Mucosa of gallbladder (tissue), 1 donor: ENCODE results near the gene C11orf16. TPM values are rescaled to one million over a fixed set of nuclear protein-coding genes. Genes with fewer than 3 reads are reported as not detected.
"Not testable (repeated sequence)": the region's sequence is repeated elsewhere in the genome, so short reads cannot be mapped to it uniquely, and the experiment has no call there.

Source experiments
- DNase-seq: peaks from one replicate; pipeline ENCODE4 v3.0.0-alpha.2; 2020; ENCODE audit warnings: low spot score
- total RNA-seq: library from RNA; stranded (reverse); gene quantifications from one replicate; pipeline ENCODE4 v1.2.1, GENCODE V29; 2021
- donor health status: DM: no; HTN: no; CAD: no.

The C11orf16 gene
- total RNA-seq, 1 donor from 2014 or later: not detected

DNA sequence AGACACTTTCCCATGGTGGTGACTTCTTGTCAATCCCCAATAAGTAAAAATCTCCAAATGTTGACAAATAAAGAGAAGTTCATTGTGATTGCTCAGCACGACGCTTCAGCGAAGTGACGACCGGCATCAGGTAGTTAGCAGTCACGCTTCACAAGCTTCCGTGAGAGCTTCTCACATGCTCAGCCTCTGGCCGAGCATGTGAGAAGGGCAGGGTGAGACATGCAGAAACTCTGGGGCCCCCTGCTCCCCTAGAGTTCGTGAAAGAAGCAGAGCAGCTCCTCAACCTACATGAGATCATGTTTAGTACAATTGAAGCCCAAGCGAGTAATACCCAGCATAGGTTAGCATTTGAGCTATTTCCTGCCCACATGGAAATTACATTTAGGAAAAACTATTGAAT is 4.4 kb upstream of the C11orf16 start:
- DNase-seq: no peak

DNA sequence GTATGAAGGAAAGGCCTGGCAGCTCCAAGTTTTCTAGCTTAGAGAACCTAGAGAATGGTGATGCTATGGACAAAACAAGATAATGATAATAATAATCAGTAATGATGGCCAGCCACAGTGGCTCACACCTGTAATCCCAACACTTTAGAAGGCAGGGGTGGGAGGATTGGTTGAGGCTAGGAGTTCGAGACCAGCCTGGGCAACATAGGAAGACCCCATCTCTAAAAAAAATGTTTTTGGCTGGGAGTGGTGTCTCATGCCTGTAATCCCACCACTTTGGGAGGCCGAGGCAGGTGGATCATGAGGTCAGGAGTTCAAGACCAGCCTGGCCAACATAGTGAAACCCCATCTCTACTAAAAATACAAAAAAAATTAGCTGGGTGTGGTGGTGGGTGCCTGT is 3.0 kb upstream of the C11orf16 start:
- DNase-seq: not testable (repeated sequence)

DNA sequence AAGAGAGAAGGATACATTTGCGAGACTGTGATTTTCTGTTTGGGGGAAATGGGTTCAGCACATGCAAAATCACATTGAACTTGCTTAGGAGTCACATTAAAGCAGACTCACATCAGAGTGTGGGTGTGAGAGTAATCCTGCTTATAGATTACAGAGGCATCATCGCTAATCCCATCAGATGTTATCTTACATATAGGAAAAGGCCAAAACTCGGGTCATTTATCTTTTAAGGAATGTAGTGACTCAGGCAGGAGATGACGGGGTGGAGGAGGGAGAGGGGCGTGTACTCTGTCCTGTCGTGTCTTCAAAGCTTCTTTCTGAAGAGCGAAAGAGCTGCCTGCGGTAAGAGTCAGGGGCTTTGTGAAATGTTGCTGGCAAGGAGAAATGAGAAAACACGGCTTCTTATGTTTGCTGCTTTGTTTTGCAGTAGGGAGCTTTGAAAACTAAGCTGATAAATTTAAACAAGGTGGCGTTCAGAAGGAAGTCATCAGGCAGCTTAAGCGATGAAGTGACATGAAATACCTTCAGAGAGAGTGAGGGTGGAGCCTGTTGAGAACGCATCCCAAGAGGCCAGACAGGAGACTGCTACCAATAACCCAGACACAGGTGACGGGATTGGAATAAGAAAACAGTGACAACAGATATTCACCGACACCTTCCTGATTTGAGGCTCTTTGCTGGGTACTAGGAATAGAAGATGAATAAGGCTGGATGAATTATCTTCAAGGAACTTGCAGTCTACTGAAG is 2.2 kb upstream of the C11orf16 start:
- no peak for DNase-seq

DNA sequence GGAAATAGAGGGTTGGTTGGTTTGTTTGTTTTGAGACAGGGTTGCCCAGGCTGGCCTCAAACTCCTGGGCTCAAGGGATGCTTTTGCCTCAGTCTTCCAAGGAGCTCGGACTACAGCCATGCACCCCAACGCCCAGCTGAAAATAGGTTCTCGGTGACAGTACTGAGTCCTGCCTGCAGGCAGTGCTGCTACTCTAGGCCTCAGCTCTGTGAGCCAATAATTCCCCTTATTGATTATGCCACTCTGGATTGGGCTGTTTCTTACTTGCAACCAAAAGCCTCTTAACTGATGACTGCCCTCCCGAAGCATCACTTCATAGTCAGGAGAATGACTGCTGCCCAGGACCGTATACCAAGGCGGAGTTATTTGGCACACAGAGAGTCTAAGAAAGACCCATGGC is 1.2 kb upstream of the C11orf16 start:
- no peak for DNase-seq

DNA sequence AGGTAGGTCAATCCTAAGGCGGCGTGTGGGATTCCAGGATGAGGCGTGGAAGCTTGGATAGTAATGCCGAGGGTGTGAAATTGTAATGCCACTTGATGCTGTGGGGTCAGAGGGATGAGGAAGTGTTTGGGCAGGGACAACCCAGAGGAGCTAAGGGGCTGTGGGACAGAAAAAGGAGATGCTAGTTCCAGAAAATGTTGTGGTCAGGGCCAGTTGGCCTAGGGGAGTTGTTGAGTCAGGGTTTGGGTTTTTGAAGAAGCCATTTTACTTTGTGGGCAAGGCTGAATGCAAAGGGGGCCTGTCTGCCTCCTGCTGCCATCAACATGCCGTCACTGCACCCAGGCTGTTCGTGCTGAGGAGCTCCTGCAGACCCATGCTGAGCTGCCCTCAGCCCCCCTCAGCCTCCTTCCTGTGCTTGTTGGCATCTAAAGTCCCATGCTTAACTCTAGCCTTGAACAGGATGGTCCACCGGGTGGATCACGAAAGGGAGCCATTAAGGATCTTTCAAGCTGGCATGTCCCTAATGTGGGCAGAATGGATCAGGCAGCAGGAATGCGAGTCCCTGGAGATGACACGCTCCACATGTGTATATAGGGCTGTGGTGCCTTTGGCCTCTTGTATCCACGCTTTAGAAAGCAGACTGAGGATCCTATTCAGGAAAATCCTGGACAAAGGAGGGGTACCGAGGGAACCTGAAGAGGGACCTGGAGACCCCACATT is 2.1 kb downstream of the C11orf16 start:
- DNase-seq: no peak

DNA sequence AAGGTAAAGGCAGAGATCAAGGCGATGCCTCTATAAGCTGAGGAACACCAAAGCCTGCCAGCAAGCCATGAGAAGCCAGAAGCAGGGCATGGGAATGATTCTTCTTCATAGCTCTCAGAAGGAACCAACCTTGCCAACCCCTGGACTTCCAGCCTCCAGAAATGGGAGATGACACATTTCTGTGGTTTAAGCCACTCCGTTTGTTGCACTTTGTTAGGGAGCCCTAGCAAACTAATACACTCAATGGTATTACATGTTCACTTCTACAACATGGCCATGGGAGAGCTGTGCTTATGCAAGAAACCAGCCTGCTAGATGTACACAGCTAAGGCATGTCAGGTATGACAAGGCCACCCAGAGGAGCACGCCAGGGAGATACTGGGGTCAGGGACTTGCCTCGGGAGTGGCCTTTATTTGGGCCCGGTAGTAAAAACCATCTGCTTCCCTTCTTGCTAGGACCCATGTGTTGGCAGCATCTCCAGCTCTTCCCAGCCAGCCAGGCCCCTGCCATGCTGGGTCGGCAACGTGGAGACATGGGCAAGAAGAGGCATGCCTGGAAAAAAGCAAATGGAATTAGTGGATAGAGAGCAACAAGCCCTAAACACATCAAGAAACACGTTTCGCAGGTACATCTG is 3.6 kb downstream of the C11orf16 start:
- DNase-seq: no peak

DNA sequence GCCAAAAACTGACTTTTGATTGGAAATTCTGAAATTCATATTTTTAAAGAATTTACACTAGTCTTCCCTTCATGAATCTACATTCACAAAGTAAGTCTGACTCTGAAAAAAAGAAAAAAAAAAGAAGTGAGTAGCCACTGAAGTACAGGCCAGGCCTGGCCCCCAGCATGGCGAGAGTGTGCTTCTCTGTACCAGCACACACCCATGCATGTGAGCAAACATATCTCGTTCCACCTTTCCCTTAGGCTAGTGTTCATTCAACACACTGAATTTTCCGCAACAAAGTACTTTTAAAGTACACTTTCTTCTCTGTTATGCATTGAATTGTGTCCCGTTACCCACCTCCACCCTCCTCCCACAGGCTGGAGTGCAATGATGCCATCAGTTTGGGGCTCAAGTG is 4.5 kb downstream of the C11orf16 start:
- DNase-seq: no peak

DNA sequence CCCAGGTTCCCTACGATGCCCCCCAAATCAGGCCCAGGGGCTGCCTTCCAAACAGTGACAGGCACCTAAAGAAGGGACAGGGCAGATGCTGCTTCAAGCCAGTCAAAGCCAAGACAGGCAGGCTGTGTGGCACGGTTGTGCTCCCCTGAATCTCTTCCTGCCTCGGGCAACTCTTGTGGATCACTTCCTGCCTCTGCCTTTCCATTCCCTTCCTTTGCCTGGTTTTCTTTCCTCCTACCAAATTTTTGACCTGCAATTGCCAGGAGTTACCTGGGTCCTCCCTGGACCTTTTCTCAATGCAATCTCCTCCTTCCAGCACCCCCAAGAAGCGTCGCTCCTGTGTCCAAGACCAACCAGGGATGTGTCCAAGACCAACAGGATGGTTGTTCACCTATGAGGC is 5.5 kb downstream of the C11orf16 start:
- no peak for DNase-seq

DNA sequence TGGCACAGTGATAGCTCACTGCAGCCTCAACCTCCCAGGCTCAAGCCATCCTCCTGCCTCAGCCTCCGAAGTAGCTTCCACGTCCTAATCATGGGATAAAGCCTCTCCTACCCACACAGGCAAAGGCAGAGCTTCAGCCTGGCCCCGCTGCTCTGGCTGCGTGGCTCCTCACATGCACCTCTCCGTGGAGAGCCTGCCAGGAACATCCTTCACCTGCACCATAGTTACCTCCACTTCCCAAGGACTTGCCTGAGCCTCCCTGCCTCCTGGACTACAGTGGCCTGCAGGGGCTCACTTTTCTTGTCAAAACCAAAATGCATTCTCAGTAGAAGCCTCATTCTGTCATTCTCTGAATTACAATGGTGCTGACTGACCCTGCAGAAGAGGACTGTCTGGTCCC is 6.5 kb downstream of the C11orf16 start:
- no peak for DNase-seq

DNA sequence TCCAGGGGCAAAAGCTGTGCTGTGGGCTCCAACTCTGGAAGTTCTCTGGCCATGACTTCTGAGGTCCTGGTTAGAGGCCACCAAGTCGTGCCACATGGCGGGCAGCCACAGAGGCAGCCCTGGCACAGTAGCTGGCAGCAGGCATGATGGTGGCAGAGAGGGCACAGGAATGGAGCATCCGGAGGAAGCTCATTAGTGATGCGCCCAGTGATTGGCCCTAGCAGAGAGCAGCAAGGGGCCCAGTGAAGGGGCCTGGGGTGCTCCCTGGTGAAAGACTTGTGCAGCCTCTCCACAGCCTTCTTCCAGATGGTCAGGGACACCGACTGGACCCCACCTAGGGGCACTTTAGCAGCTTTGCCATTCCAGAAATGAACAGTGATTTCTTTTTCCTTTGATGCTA is 7.0 kb downstream of the C11orf16 start:
- DNase-seq: no peak

DNA sequence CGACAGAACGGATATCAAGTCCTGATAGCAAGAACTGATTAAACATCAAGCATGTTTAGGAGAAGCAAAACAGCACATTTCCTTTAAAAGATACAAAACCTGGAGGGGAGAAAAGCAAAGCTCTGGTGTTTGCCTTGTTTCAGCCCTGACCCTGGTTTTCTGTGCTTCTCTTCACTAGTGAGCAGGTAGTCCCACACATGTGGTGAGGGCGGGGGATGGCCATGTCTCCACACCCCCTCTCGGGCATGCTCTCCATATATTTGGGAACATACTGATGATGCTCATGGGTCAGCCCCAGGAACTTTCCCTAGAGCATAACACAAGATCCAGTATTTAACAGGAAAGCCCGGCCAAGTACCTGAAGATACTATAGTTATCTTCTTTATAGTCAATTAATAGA is 10.1 kb downstream of the C11orf16 start:
- DNase-seq: no peak

DNA sequence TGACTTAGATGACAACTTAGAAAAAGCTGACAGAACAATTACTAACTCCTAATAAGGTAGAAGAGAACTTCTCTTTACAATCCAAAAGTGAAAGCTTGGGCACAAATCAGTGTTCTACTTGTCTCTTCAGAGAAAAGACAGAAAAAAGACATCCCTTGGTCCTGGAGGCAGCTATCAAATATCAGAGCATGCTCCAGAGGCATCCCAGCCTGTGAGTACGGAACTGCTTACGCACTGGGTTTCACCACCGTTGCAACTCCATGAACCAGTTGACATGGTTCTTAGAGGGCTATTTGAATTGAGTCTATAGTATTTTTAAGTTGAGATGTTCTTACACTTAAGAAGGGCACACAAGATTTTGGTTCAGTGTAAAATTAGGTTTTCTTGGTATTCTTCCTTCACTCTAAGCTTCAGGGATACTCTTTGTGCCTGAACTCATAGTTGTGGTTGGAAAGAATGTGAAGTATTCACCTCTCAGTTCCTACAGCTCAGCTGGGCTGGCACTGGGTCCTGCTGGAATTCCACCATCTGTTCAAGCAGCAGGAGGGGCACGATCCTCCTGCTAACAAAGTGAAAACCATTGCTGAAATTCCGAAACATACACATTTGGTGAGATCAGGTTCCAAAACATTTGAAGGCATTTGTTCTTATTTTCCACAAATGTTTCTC is 15.5 kb downstream of the C11orf16 start:
- peak; percentile 46 for DNase-seq

DNA sequence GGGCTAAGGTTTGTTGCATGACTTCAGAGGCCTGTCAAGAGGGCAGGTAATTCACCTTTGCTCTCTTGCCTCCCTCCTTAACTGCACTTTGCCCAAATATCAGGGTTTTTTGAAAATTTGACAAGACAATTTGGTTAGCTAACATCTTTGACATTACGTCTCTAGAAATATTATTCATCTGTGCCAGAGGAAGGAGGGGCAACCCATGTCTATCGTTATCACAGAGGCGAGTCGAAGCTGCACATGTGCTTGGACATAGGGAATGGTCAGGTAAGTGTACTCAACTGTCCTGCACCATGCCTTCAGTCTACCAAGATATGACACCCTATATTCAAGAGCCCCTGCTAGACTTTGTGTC is 18.1 kb downstream of the C11orf16 start:
- no peak for DNase-seq

DNA sequence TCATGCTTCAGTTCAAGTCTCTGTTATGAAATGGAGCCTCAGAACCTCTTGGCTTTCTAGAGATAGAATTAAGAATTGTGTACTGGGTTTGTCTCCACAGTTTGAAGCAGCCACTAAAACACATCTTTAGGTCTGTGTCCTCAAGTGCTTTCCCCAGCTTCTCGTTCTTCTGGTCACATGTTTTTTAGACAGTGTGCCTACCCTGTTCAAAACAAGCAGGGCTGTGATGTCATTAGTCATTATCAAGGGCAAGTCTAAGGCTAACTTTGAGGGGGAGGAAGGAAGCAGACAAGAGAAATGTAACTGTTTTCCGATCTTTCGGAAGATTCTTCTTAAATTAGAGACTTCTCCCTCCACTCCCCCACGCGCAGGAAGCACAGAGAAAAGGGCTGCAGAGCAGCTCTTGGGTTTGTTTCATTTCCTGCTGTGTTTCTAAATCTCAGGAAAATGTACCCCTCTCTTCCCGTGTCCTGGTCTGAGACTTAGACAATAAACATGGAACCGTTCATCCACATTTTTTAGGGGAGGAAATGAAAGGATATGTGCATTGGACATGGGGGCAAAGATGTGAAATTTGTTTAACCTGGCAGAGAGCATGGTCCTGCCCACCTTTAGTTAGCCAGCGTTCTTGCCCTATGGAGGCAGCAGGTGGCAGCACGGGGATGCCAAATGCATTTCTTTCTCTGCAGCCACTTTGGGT is 18.6 kb downstream of the C11orf16 start:
- peak; percentile 22 for DNase-seq

DNA sequence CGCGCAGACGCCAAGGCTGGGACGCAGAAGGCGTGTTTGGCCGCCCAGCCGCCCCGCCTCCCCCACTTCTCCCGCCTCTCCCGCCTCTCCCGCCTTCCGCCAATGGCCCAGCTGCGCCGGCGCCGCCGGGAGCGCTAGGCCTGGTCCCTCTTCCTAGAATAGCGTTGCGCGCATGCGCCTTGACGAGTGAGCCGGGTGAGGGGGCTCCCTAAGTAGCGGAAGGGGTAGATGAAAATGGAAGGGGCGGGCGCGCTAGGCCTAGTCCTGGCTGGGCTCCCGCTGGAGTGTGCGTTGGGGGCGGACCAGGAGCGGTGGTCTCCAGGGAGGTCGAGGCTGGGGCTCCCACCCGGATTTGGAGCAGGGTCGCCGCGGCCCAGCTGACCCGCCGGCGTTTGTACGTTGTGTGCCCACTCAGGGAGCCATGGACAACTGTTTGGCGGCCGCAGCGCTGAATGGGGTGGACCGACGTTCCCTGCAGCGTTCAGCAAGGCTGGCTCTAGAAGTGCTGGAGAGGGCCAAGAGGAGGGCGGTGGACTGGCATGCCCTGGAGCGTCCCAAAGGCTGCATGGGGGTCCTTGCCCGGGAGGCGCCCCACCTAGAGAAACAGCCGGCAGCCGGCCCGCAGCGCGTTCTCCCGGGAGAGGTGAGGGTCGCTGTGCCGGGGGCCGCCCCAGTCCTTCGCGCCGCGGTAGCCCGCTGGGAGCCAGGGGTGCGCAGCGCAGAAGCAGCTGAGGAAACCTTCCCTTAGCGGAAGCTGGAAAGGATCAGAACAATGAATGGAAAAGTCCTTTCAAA is 21.5 kb downstream of the C11orf16 start, which contains the start of gene AKIP1:
TSS of gene AKIP1 (plus strand) at position 161 of the 795 bp plus-strand sequence. CDS start at position 422, 261 bp downstream.
- peak; percentile 94 for DNase-seq

DNA sequence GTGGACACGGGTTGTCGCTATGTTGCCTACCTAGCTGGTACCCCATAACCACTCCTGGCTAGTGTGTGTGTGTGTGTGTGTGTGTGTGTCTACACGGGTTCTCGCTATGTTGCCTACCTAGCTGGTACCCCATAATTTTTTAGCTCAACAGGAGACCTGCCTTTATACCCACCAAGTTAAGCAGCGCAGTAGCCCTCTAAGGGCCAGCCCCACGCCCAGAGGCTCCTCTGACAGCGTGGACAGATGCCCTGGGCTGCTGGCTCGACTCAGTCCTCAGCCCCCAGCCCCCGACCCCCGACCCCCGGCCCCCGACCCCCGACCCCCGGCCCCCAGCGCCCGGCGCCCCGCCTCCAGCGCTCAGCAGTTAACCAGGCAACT is 22.1 kb downstream of the C11orf16 start:
- no peak for DNase-seq

DNA sequence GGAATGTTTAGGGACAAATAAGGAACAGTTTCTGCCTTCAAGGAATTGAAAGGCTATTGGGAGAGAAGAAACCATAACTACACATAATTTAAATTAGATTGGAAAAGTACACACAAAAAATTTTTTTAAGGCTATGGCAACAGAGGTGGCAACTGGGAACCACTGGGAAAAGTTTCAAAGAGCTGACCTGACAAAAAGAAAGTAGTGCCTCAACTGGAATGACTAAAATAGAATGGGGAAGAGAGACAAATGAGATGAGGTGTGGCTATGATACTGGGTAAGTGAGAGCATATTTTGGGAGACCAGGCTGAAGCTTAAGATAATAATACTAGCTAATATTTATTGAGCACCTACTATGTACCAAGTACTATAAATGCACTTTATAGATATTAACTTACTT is 24.6 kb downstream of the C11orf16 start:
- DNase-seq: no peak

DNA sequence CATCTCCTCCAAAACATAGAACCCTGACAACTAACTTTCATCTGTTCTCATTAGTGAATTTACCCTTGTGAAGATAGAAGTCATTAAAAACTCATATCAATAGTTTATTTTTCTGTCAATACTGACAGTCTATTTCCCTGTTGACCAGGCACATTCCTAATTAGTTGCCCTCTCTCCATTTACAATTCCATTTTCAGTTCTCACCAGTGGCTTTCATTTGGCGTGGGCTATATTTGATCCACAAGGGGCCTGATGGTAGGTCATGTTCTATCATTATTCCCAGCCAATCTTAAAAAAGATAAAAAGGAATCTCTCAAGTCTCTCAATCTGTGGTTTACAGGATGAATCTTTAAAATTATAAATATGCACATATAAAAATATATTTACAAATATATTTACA is 25.6 kb downstream of the C11orf16 start:
- DNase-seq: no peak

DNA sequence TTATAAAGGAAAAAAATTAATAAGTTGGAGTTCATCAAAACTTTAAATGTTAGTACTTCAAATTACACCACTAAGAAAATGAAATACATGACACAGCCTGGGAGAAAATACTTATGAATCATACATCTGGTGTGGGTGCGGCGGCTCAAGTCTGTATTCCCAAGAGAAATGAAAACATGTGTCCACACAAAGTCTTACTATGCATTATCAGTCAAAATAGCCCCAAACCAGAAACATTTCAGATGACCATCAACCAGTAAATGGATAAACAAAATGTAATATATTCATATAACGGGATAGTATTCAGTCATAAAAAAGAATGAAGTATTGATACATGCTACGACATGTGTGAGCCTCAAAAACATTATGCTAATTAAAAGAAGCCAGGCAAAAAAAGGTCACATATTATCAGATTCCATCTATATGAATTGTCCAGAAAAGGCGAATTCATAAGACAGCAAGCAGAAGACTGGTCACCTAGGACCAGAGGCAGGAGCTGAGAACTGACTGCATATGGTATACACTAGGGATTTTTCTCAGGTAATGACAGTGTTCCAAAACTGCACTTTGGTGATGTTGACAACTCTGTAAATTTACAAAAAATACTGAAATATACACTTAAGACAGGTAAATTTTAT is 27.1 kb downstream of the C11orf16 start:
- no peak for DNase-seq

DNA sequence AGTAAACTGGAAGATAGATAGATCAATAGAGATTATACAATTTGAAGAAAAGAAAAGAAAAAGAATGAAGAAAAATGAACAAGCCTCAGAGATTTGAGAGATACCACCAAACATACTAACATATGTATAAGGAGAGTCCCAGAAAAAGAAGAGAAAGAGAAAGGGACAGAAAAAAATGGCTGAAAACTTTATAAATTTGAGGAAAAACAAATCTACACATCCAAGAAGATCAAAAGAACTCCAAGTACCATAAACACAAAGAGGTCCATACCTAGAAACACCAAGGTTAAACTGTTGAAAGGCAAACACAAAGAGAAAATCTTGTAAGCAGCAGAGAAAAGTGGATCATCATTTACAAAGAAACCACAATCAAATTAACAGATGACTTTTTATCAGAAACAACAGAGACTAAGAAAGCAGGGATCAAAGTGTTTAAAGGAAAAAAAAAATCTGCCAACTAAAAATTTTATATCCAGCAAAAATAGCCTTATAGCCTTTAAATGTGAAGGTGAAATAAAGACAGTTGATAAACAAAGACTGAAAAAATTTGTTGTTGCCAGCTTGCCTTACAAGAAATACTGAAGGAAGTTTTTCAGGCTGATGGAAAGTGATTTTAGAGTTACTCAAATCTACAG is 33.5 kb downstream of the C11orf16 start:
- DNase-seq: no peak
